NCI-H2107 treated with DMSO at 0.1 percent for 48 hours (cell line): ENCODE data around the gene TRAF2.
"Not testable (repeated sequence)": the region's sequence is repeated elsewhere in the genome, so short reads cannot be mapped to it uniquely, and the experiment has no call there.

ENCODE experiments used
- DNase-seq: peaks from one replicate; lab custom pipeline; 2025; ENCODE audit not compliant: unreplicated experiment; lab: John Stamatoyannopoulos, UW

The TRAF2 gene

GRCh38 chr9:136857581-136858412, 28.5 kb upstream of the TRAF2 start:
- DNase-seq: peak; percentile 16

DNA sequence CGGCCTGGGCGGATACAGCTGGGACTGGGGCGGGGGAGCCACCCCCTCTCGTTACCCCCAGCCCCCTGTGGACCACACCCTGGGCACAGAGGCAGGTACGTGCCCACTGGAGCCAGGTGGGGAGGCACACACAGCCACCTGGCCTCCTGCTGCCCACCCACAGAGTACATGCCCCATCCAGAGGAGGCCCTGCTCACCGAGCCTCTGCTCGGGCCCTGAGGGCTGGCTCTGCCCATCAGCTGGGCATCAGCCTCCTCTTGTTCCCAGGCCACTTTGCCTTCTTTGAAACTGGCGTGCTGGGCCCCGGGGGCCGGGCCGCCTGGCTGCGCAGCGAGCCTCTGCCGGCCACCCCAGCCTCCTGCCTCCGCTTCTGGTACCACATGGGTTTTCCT, 27.9 kb upstream of the TRAF2 start:
- no peak for DNase-seq

DNA sequence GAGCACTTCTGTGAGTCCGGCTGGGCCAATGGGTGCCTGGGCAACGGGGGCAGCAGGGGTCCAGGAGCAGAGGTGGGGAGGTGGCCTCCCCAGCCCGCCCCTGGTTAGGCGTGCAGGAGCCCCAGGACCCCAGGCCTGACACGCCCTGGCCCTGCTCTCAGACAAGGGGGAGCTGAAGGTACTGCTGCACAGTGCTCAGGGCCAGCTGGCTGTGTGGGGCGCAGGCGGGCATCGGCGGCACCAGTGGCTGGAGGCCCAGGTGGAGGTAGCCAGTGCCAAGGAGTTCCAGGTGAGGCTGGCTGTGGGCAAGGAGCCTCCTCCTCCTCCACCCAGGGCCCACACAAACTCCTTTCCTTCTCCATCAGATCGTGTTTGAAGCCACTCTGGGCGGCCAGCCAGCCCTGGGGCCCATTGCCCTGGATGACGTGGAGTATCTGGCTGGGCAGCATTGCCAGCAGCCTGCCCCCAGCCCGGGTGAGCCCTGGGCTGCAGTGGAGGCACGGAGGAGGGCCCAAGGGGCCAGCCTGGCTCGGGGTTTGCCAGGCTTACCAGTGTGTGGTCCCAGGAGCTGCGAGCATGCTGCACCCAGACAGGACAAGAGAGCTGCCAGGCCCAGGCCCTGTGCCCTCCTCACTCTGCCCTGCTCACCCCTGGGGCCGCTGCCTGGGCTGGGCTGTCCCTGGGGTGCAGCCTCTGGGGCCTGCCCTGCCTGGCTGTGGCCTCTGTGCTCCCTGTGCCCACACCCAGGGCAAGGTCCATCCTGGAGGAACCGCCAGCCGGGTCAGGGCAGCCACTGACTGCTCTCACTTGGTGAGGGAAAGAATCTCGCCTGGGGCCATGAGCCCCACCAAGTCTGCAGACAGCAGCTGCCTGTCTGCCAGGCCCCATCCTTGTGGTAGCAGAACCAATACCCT, 27.2 kb upstream of the TRAF2 start:
- DNase-seq: no peak

- DNase-seq: no peak
Measured at GRCh38 chr9:136860529-136860928, 25.8 kb upstream of the TRAF2 start.

- DNase-seq: no peak
Measured at GRCh38 chr9:136860933-136861873, 25.1 kb upstream of the TRAF2 start.

DNA sequence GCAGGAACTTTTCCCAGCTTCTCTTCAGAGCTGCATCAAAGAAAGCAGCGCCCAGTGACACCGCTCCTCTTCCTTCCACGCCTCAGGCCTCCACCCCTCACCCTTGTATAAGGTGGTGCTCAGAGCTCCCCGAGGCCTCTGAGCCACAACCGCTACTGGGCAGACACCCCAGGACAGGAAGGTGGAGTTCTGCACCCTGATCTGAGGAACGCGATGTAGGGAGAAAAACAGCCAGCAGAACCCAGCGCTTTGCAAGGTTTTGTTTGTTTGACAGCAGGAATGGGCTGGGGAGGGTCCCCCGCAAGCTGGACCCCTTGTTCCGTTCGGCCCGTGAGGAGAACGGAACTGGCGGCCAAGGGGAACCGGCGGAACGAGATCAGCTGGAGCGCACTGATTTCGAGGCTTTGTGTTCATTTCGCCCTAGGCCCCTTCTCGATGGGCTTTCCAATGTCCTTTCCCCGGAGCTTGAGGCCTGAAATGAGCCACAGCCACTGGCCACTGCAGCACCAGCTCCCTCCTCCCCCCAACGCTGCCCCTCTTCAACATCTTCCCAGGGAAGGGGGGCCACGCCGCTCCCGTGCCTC, 24.4 kb upstream of the TRAF2 start:
- no peak for DNase-seq

DNA sequence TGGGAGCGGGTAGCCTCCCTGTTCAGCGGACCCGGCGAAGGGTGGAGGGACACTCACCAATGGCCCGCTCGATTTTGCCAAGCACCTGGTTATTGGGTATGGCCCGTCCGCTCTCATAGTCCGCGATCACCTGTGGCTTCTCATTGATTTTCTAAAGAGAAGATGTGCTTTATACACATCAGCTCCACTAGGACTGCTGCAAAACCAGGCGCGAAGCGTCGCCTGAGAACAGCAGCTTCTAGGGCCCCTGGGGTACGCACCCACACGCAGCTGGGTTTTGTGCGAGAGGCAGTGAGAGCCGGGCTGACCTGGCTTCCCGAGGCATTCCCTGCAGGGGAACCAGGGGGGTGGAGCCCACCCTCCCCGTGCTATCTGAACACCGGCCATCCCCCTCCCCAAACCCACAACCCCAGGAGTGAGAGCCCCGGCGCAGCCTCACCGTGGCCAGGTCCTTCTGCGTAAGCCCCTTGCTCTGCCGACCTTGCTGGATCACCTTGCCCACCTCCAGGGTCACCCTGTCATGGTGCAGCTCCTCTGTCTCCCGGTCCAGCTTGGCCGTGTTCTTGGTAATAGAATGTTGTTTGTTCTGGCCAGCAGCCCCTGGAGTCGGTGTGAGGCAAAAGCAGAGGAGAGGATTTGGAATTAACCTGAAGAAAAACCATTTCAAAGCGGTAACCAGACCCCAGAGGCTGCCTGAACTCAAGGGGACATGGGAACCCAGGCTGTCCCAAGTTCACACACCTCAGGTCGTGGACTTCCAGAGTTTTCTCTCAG, 23.3 kb upstream of the TRAF2 start:
- no peak for DNase-seq

GRCh38 chr9:136863623-136864273, 22.6 kb upstream of the TRAF2 start:
- DNase-seq: no peak

- no peak for DNase-seq
Measured at GRCh38 chr9:136865041-136865767, 21.1 kb upstream of the TRAF2 start.

DNA sequence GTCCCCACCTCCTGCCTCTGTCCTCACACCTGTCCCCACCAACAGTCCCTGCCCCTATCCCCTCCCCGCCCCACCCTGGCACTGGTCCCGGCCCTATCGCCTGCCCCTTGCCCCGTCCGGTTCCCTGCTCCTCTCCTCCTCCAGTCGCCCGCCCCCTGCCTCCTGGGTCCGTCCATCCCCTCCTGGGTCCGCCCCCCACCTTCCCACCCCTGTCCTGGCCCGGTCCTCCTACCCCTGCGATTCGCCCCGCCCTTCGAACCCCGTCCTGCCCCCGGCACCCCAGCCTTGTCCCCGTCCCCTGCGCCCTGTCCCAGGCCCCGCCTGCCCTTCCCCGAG, 20.6 kb upstream of the TRAF2 start:
- DNase-seq: no peak

DNA sequence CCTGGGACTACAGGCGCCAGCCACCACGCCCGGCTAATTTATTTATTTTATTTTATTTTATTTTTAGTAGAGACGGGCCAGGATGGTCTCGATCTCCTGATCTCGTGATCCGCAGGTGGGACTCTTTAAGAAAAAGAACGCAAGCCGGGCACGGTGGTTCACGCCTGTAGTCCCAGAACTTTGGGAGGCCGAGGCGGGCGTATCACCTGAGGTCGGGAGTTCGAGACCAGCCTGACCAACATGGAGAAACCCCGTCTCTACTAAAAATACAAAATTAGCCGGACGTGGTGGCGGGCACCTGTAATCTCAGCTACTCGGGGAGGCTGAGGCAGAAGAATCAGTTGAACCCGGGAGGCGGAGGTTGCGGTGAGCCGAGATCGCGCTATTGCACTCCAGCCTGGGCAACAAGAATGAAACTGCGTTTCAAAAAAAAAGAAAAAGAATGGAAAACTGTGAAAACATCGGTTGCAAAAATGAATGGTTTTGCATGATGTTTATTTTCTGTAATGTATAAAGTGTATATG, 19.4 kb upstream of the TRAF2 start:
- not testable (repeated sequence) for DNase-seq

- DNase-seq: no peak
Measured at GRCh38 chr9:136867480-136867879, 18.8 kb upstream of the TRAF2 start.

GRCh38 chr9:136867917-136868316, 18.4 kb upstream of the TRAF2 start:
- DNase-seq: no peak

DNA sequence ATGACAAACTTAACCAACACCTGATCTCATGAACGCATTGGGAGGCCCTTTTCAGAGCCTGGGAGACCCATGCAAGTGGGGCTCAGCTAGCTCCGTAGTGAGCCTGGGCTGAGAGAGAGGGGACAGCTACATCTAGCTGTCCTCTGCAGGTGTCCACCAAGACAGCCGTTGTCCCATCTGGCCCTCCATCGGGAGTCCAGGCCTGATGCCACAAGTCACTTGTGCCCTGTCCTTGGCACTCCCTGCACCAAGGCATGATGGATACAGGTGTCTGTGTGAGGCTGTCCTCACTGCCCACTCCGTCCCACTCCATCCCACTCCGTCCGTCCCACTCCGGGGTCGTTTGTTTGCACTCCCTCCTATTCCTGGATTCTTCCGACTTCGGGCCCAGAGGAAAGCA, 17.7 kb upstream of the TRAF2 start:
- no peak for DNase-seq

GRCh38 chr9:136869611-136870010, 16.7 kb upstream of the TRAF2 start:
- not testable (repeated sequence) for DNase-seq

- DNase-seq: no peak
Measured at GRCh38 chr9:136875155-136875554, 11.2 kb upstream of the TRAF2 start.

- DNase-seq: no peak
Measured at GRCh38 chr9:136876476-136876875, 9.8 kb upstream of the TRAF2 start.

- no peak for DNase-seq
Measured at GRCh38 chr9:136880651-136881050, 5.7 kb upstream of the TRAF2 start.

DNA sequence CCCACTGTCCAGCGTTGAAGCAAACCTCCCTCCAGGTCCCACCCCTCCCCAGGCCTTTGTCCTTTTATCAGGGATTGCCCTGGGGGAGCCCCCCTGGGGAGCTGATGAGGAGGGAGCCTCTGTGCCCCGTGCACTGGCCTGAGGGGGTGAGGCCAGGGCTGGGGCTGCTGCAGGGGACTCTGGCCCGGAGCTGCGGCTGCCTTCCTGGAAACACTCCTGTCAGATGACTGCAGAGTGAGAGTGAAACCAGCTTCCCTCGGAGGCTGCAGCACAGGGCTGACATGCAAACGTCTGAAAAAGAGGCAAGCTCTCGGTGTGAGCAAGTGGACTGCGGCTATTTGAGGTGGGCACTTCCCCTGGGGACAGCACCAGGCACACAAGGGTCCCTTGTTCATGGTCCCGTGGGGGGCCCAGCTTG, 4.6 kb upstream of the TRAF2 start:
- DNase-seq: no peak
